Measurements from ENCODE around the gene SEMA4C.

GRCh38 chr2:96916646-96917543 is 47.0 kb upstream of the SEMA4C start:
- TF ChIP-seq CTCF (IDR thresholded peaks at IDR 0.05): no peak
- no peak for TF ChIP-seq POLR2A (IDR thresholded peaks at IDR 0.05)

All from heart left ventricle (tissue), 13 donors.